ENCODE data around the gene SCYGR1. TPM values are rescaled to one million over a fixed set of nuclear protein-coding genes. Genes with fewer than 3 reads are reported as not detected.

The SCYGR1 gene, protein sequence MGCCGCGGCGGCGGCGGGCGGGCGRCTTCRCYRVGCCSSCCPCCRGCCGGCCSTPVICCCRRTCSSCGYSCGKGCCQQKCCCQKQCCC
- total RNA-seq = not detected in 2 replicates

GRCh38 chr2:227387583-227387982, at the start of gene SCYGR1:
Gene SCYGR1, minus strand, starts transcription at chr2:227387949. Its CDS starts 0 bp downstream, at chr2:227387949.

DNA sequence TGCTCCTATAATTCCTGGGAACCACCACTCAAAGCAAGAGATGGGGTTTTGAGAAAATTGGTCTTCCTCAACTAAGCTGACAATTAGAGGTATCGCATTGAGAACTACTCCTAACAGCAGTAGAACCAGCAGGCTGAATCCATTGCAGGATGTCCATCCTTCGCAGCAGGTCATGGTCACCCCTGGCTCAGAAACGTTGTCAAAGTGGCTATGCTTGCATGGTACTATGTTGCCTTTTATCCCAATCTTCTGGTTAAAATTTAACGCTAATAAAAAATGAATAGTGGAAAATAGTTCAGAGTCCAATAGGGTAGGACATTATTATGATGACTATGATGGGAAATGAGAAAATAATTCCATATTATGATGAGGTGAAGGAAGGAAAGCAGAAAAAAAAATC, 8.7 kb downstream of the SCYGR1 start, which contains the start of gene TM4SF20:
TM4SF20 (minus strand) TSS at position 212 of the 400 bp plus-strand sequence; CDS start at position 174, 38 bp downstream.

Other genes starting within 250 kb of the SCYGR1 start
- gene COL4A4, start 223.7 kb downstream of the SCYGR1 start, total RNA-seq = 0.29 and 0.93 TPM in 2 replicates
- gene COL4A3, start 223.3 kb downstream of the SCYGR1 start, total RNA-seq = 0.13 and 0.14 TPM in 2 replicates
- gene MFF, start 62.7 kb downstream of the SCYGR1 start, total RNA-seq = 101 and 108 TPM in 2 replicates
- gene TM4SF20, start 8.6 kb downstream of the SCYGR1 start, total RNA-seq = not detected in 2 replicates
- 85.0 and 130 TPM in 2 replicates for gene AGFG1, start 84.2 kb upstream of the SCYGR1 start, total RNA-seq
- not detected in 2 replicates for gene SCYGR2, start 210.9 kb upstream of the SCYGR1 start, total RNA-seq
- gene SCYGR3, start 226.9 kb upstream of the SCYGR1 start, total RNA-seq = not detected in 2 replicates
- gene SCYGR4, start 229.5 kb upstream of the SCYGR1 start, total RNA-seq = not detected in 2 replicates

Data from thoracic aorta endothelial cell (primary cell).